Superior temporal gyrus (tissue), 1 donor: ENCODE measurements around the gene CYP2A7.
"Not testable (repeated sequence)": the region's sequence is repeated elsewhere in the genome, so short reads cannot be mapped to it uniquely, and the experiment has no call there.

Source experiments
- DNase-seq: peaks from one replicate; pipeline ENCODE4 v3.0.0-alpha.2; 2016; ENCODE audit errors: extremely low spot score

The CYP2A7 gene

GRCh38 chr19:40842997-40843652, 38.9 kb downstream of the CYP2A7 start:
- DNase-seq = not testable (repeated sequence)

- DNase-seq = not testable (repeated sequence)
These were observed 40.0 kb downstream of the CYP2A7 start for GRCh38 chr19:40842012-40842411.

- not testable (repeated sequence) for DNase-seq
These were observed 43.6 kb downstream of the CYP2A7 start for GRCh38 chr19:40838477-40838876.

GRCh38 chr19:40836754-40837429, 45.1 kb downstream of the CYP2A7 start:
- no peak for DNase-seq

GRCh38 chr19:40833728-40834533, 48.1 kb downstream of the CYP2A7 start:
- DNase-seq = not testable (repeated sequence)

GRCh38 chr19:40832431-40832790, 49.6 kb downstream of the CYP2A7 start:
- not testable (repeated sequence) for DNase-seq

GRCh38 chr19:40831502-40832430, 50.3 kb downstream of the CYP2A7 start:
- no peak for DNase-seq

GRCh38 chr19:40830741-40831140, 51.3 kb downstream of the CYP2A7 start:
- DNase-seq = not testable (repeated sequence)

- no peak for DNase-seq
These were observed 52.8 kb downstream of the CYP2A7 start for GRCh38 chr19:40829205-40829604.

- no peak for DNase-seq
These were observed 54.4 kb downstream of the CYP2A7 start for GRCh38 chr19:40827386-40828247.

GRCh38 chr19:40826699-40827385, 55.2 kb downstream of the CYP2A7 start:
- DNase-seq = peak; percentile 47

- not testable (repeated sequence) for DNase-seq
These were observed 55.7 kb downstream of the CYP2A7 start for GRCh38 chr19:40826312-40826698.

GRCh38 chr19:40825460-40826095, 56.5 kb downstream of the CYP2A7 start:
- not testable (repeated sequence) for DNase-seq
